HFFc6 (cell line): ENCODE results near the gene ABT1. TPM values are rescaled to one million over a fixed set of nuclear protein-coding genes. Genes with fewer than 3 reads are reported as not detected.

ENCODE experiments used
- DNase-seq: peaks from one replicate; pipeline ENCODE4 v3.0.0-alpha.2; 2018
- H3K27ac Mint-ChIP-seq: 2 replicates; pipeline ENCODE4 v1.8.0; 2020; ENCODE audit warnings: mild to moderate bottlenecking, mixed read lengths
- H3K27me3 Mint-ChIP-seq: 2 replicates; pipeline ENCODE4 v1.8.0; 2021; ENCODE audit warnings: mild to moderate bottlenecking, moderate library complexity, mixed read lengths; ENCODE audit not compliant: insufficient read depth
- H3K36me3 Mint-ChIP-seq: 2 replicates; pipeline ENCODE4 v1.8.0; 2021; ENCODE audit warnings: low read depth, mixed read lengths
- H3K4me1 Mint-ChIP-seq: 2 replicates; pipeline ENCODE4 v1.8.0; 2020; ENCODE audit warnings: low read depth, mixed read lengths
- H3K4me3 Mint-ChIP-seq: 2 replicates; pipeline ENCODE4 v1.8.0; 2020; ENCODE audit warnings: mild to moderate bottlenecking, moderate library complexity, mixed read lengths
- H3K9me3 Mint-ChIP-seq: 2 replicates; pipeline ENCODE4 v1.8.0; 2020; ENCODE audit warnings: mild to moderate bottlenecking, mixed read lengths
- CTCF ChIP-seq: fragments of 200-600 bp; sonication (generic); IDR thresholded peaks from 2 replicates; pipeline ENCODE4 v1.5.0; 2021; ENCODE audit warnings: antibody characterized with exemption, mild to moderate bottlenecking
- total RNA-seq, 6 experiments: library from RNA; stranded (reverse); fragmentation: NEBNext Ultra II Directional; extraction: Animal tissue kit (Norgen Biotek cat#: 25700); gene quantifications; 2 replicates in 1 of 6; 3 replicates in 5 of 6; pipeline ENCODE4 v1.2.3, GENCODE V29; 2021

ABT1 gene
- total RNA-seq, 6 experiments from 2014 or later = 14.2 to 17.2 (median 15.5) TPM

- Mint-ChIP-seq H3K27me3 (peaks cover 8% of the 10 kb centered on the region), H3K36me3 (no peaks in the 10 kb centered on the region), H3K4me1 (peaks cover 4% of the 10 kb centered on the region; the same call in 1 of the 2 replicates), H3K9me3 (no peaks in the 10 kb centered on the region), H3K27ac (no peak overlapping the region), H3K4me3 (no peak overlapping the region)
- peak; percentile 24; the same call in 1 of the 2 replicates for TF ChIP-seq CTCF
- no peak for DNase-seq
Observed at GRCh38 chr6:26592649-26593048, 4.1 kb upstream of the ABT1 start.

DNA sequence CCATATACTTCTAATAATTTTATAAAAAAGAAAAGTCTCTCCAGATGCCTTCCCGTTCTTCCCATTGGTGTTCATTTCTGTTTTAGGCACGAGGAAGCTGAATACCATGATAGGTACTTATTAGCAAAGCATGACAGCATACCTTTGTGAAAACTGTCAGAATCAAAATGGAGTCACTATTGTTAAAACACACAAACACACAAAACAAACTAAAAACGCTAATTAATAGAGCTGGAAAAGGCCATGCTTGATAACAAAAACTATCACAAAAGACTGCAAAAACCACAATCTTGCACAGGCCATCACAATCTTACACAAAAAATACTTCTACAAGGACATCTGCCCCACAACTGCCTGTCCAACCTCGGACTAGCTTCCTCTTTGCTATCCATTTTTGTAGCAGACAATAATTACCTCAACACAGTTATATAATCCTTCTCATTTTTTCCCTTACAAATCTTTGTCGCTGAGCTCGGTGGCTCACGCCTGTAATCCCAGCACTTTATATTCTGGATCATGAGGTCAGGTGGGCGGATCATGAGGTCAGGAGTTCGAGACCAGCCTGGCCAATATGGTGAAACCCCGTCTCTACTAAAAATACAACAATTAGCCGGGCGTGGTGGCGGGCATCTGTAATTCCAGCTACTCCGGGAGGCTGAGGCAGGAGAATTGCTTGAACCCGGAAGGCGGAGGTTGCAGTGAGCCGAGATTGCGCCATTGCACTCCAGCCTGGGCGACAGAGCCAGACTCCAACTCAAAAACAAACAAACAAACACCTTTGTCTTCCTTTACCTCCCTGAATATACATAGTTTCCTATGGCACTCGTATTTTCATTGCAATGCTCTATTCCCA lies 3.2 kb upstream of the ABT1 start:
- Mint-ChIP-seq H3K4me3 (no peak overlapping the region), H3K36me3 (no peaks in the 10 kb centered on the region; the same call in 1 of the 2 replicates)
- TF ChIP-seq CTCF = no peak

DNA sequence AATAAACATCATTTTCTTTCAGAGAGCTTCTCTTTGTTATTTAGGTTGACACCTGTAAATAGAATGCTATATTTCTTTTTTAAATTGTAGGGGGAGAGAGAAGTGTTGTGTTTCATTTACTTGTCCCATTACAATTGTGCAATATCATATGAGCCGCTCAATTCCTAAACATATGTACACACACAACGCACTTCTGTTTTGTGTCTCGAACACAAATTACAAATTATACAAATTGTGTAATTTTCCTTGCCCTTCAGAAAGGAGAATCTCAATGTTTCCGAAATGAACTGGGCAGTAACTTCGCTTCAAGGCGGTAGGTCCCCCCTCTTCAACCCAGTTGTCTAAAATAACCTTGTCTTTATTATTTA lies 2.6 kb upstream of the ABT1 start:
- no peak for TF ChIP-seq CTCF
- Mint-ChIP-seq H3K27ac (no peak overlapping the region), H3K36me3 (no peaks in the 10 kb centered on the region; the same call in 1 of the 2 replicates), H3K27me3 (peaks cover 8% of the 10 kb centered on the region), H3K4me1 (peaks cover 14% of the 10 kb centered on the region; the same call in 1 of the 2 replicates), H3K4me3 (no peak overlapping the region; the same call in 1 of the 2 replicates), H3K9me3 (no peaks in the 10 kb centered on the region)
- no peak for DNase-seq

More for the DNA sequence above, 3.2 kb upstream of the ABT1 start:
- no peak for DNase-seq
- Mint-ChIP-seq H3K9me3 (no peaks in the 10 kb centered on the region), H3K4me1 (peaks cover 12% of the 10 kb centered on the region; the same call in 1 of the 2 replicates), H3K27ac (no peak overlapping the region), H3K27me3 (peaks cover 8% of the 10 kb centered on the region)

GRCh38 chr6:26594730-26595632 lies 1.8 kb upstream of the ABT1 start:
- TF ChIP-seq CTCF = no peak
- peaks cover 8% of the 10 kb centered on the region for H3K27me3 Mint-ChIP-seq

GRCh38 chr6:26595669-26596269 lies 984 bp upstream of the ABT1 start:
- Mint-ChIP-seq H3K27me3 (peaks cover 8% of the 10 kb centered on the region), H3K27ac (no peak overlapping the region), H3K4me1 (peaks cover 14% of the 10 kb centered on the region; the same call in 1 of the 2 replicates), H3K36me3 (no peaks in the 10 kb centered on the region; the same call in 1 of the 2 replicates), H3K9me3 (no peaks in the 10 kb centered on the region), H3K4me3 (no peak overlapping the region)
- peak; percentile 85 for DNase-seq
- TF ChIP-seq CTCF = peak; percentile 100

More at GRCh38 chr6:26594730-26595632, 1.8 kb upstream of the ABT1 start:
- peaks cover 14% of the 10 kb centered on the region; the same call in 1 of the 2 replicates for H3K4me1 Mint-ChIP-seq
- H3K27ac Mint-ChIP-seq = no peak overlapping the region
- H3K9me3 Mint-ChIP-seq = no peaks in the 10 kb centered on the region
- H3K4me3 Mint-ChIP-seq = no peak overlapping the region
- peak; percentile 94 for DNase-seq
- H3K36me3 Mint-ChIP-seq = no peaks in the 10 kb centered on the region; the same call in 1 of the 2 replicates
